ENCODE results near the gene ZSCAN16. TPM values are rescaled to one million over a fixed set of nuclear protein-coding genes. Genes with fewer than 3 reads are reported as not detected.
A peak's percentile ranks its signal among the peaks of the same experiment; 100 is the strongest.
"Not testable (repeated sequence)": the region's sequence is repeated elsewhere in the genome, so short reads cannot be mapped to it uniquely, and the experiment has no call there.

Gene ZSCAN16
- total and polyA plus RNA-seq, 2 of the 13 experiments (the other 11 are each of a cell fraction or from before 2014, with no cell fraction given) = 5.7 to 12.7 TPM

DNA sequence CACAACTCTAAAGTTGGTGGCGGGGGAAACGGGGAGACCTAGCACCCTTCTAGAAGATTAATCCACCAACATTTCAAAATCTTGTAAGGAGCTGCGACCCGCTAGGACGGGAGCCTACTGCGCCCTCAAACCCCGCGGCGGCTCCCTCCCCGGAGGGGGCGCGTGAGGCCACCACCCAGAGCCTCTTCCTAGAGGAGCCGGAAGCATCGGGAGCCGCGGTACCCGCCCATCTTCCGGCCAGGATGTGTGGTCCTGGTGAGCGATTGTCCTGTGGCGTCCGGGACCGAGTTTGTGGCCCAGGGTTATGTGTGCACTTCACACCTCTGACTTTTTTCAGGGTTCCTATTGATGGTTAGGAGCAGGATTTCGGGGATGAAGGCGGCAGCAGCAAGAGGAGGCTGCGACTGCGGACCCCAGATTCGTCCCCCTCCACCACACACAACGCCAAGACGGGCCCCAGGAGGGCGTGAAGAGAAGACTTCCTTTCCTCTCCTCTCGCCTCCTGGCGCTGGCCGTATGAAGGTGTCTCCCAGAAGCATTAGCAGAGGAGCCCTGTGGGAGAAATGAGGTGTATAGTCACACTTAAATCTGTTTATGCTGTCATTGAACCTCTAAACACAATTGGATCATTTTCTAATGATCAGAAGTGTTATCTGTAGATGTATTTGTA is 33.4 kb upstream of the ZSCAN16 start:
- H3K4me3 ChIP-seq (replicated peaks in 1 of 3; ENCODE audit: insufficient read depth in 1 of 3, low read depth in 2 of 3, low read length in 3 of 3) = no peak overlapping the region
- peaks cover 2 to 22% of the 10 kb centered on the region in 2 experiments; a peak in 4 of 5 replicates for H3K36me3 ChIP-seq (replicated peaks in 1 of 2; ENCODE audit: control insufficient read depth in 1 of 2, insufficient read depth in 2 of 2, low read length in 2 of 2)
- H4K20me1 ChIP-seq (ENCODE audit: insufficient read depth, low read length) = no peaks in the 10 kb centered on the region
- TF ChIP-seq, protein P1, sequence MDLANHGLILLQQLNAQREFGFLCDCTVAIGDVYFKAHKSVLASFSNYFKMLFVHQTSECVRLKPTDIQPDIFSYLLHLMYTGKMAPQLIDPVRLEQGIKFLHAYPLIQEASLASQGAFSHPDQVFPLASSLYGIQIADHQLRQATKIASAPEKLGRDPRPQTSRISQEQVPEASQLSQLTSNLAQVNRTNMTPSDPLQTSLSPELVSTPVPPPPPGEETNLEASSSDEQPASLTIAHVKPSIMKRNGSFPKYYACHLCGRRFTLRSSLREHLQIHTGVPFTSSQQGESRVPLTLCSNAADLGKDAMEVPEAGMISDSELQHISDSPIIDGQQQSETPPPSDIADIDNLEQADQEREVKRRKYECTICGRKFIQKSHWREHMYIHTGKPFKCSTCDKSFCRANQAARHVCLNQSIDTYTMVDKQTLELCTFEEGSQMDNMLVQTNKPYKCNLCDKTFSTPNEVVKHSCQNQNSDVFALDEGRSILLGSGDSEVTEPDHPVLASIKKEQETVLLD (CRISPR knock-in tag; IDR thresholded peaks at IDR 0.05; ENCODE audit: low read depth) = no peak
- TF ChIP-seq AGO2 (optimal IDR thresholded peaks at IDR 0.05; ENCODE audit: low read depth, low read length) = peak; percentile 63
- no peak overlapping the region for H3K4me2 ChIP-seq (ENCODE audit: low read depth, low read length)
- in situ Hi-C loops (cut with HindIII; ENCODE audit: extremely low pct_ligation_motif_present, low pct_unique_long_range_greater_than_20kb) (no loop called here), intact Hi-C loops (cut with micrococcal nuclease; ENCODE audit: unreplicated experiment) (no loop called here)
- H2AFZ ChIP-seq (ENCODE audit: low read length) = no peak overlapping the region
- ATAC-seq (no peak), DNase-seq (ENCODE audit: low spot score) (no peak), FAIRE-seq (no peak)
- no peak overlapping the region for H3K9ac ChIP-seq (ENCODE audit: insufficient read depth, low read depth, low read length)
- no peaks in the 10 kb centered on the region for H3K27me3 ChIP-seq (ENCODE audit: control insufficient read depth in 1 of 2, insufficient read depth in 2 of 2, low read length in 2 of 2)
- H3K4me1 ChIP-seq (ENCODE audit: insufficient read depth, low read length) = no peaks in the 10 kb centered on the region
- no peaks in the 10 kb centered on the region for H3K9me3 ChIP-seq (ENCODE audit: low read length)
- BruUV-seq (replicated peaks) = no TSS peak
- no peak overlapping the region for H3K27ac ChIP-seq (ENCODE audit: extremely low read length, insufficient read depth, low read length)
- no peaks in the 10 kb centered on the region for H3K79me2 ChIP-seq (ENCODE audit: insufficient read depth, low read length)
- 97% methylated on average over 27 of the region's 33 CpGs for whole genome bisulfite sequencing (ENCODE audit: low lambda C conversion rate)
- POLR2A ChIA-PET = no interaction called here
- CTCF ChIA-PET (ENCODE audit: low intra/inter-chr PET ratio, low total read pairs) = no interaction called here

DNA sequence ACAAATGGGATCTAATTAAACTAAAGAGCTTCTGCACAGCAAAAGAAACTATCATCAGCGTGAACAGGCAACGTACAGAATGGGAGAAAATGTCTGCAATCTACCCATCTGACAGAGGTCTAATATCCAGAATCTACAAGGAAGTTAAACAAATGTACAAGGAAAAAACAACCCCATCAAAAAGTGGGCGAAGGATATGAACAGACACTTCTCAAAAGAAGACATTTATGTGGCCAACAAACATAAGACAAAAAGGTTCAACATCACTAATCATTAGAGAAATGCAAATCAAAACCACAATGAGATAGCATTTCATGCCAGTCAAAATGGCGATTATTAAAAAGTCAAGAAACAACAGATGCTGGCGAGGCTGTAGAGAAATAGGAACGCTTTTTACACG is 22.2 kb upstream of the ZSCAN16 start:
- H3K4me2 ChIP-seq (ENCODE audit: low read depth, low read length); H4K20me1 ChIP-seq (ENCODE audit: insufficient read depth, low read length); BruUV-seq (replicated peaks); H3K27me3 ChIP-seq (ENCODE audit: control insufficient read depth in 1 of 2, insufficient read depth in 2 of 2, low read length in 2 of 2); H3K27ac ChIP-seq (ENCODE audit: extremely low read length, insufficient read depth, low read length); ATAC-seq; DNase-seq (ENCODE audit: low spot score); POLR2A ChIA-PET; CTCF ChIA-PET (ENCODE audit: low intra/inter-chr PET ratio, low total read pairs); H3K79me2 ChIP-seq (ENCODE audit: insufficient read depth, low read length); in situ Hi-C loops (cut with HindIII; ENCODE audit: extremely low pct_ligation_motif_present, low pct_unique_long_range_greater_than_20kb); FAIRE-seq; H3K4me3 ChIP-seq (replicated peaks in 1 of 3; ENCODE audit: insufficient read depth in 1 of 3, low read depth in 2 of 3, low read length in 3 of 3); intact Hi-C loops (cut with micrococcal nuclease; ENCODE audit: unreplicated experiment); H3K9me3 ChIP-seq (ENCODE audit: low read length); H3K9ac ChIP-seq (ENCODE audit: insufficient read depth, low read depth, low read length); H3K36me3 ChIP-seq (replicated peaks in 1 of 2; ENCODE audit: control insufficient read depth in 1 of 2, insufficient read depth in 2 of 2, low read length in 2 of 2); H2AFZ ChIP-seq (ENCODE audit: low read length): not testable (repeated sequence)
- peaks cover 15% of the 10 kb centered on the region for H3K4me1 ChIP-seq (ENCODE audit: insufficient read depth, low read length)
- WGBS (ENCODE audit: low lambda C conversion rate) = 36% methylated on average over 7 of the region's 7 CpGs

DNA sequence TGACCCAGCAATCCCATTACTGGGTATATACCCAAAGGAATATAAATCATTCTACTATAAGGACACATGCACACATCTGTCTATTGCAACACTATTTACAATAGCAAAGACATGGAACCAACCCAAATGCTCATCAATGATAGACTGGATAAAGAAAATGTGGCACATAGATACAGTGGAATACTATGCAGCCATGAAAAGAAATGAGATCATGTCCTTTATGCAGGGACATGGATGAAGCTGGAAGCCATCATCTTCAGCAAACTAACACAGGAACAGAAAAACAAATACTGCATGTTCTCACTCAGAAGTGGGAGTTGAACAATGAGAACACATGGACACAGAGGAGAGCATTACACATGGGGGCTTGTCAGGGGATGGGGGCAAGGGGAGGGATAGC is 21.7 kb upstream of the ZSCAN16 start:
- in situ Hi-C loops (cut with HindIII; ENCODE audit: extremely low pct_ligation_motif_present, low pct_unique_long_range_greater_than_20kb); H3K4me2 ChIP-seq (ENCODE audit: low read depth, low read length); H3K9ac ChIP-seq (ENCODE audit: insufficient read depth, low read depth, low read length); DNase-seq (ENCODE audit: low spot score); H3K36me3 ChIP-seq (replicated peaks in 1 of 2; ENCODE audit: control insufficient read depth in 1 of 2, insufficient read depth in 2 of 2, low read length in 2 of 2); ATAC-seq; POLR2A ChIA-PET; H3K4me3 ChIP-seq (replicated peaks in 1 of 3; ENCODE audit: insufficient read depth in 1 of 3, low read depth in 2 of 3, low read length in 3 of 3); BruUV-seq (replicated peaks); H3K27me3 ChIP-seq (ENCODE audit: control insufficient read depth in 1 of 2, insufficient read depth in 2 of 2, low read length in 2 of 2); H3K27ac ChIP-seq (ENCODE audit: extremely low read length, insufficient read depth, low read length); FAIRE-seq; H4K20me1 ChIP-seq (ENCODE audit: insufficient read depth, low read length); CTCF ChIA-PET (ENCODE audit: low intra/inter-chr PET ratio, low total read pairs); H3K79me2 ChIP-seq (ENCODE audit: insufficient read depth, low read length); H3K9me3 ChIP-seq (ENCODE audit: low read length); H2AFZ ChIP-seq (ENCODE audit: low read length); intact Hi-C loops (cut with micrococcal nuclease; ENCODE audit: unreplicated experiment): not testable (repeated sequence)
- peaks cover 15% of the 10 kb centered on the region for H3K4me1 ChIP-seq (ENCODE audit: insufficient read depth, low read length)
